GM23248 (cell line): Measurements from ENCODE around the gene ACTN2.

Experiments used
- EZH2 ChIP-seq: fragments of 200-600 bp; sonication (generic); IDR thresholded peaks from 2 replicates; pipeline ENCODE4 v1.6.1; 2018; ENCODE audit warnings: antibody characterized with exemption, mild to moderate bottlenecking; ENCODE audit not compliant: insufficient read depth, poor library complexity, severe bottlenecking
- EZH2phosphoT487 ChIP-seq: fragments of 200-600 bp; sonication (generic); IDR thresholded peaks from 2 replicates; pipeline ENCODE4 v1.6.1; 2018; ENCODE audit warnings: antibody characterized with exemption, moderate library complexity, mild to moderate bottlenecking, low read depth; ENCODE audit not compliant: insufficient read depth

DNA sequence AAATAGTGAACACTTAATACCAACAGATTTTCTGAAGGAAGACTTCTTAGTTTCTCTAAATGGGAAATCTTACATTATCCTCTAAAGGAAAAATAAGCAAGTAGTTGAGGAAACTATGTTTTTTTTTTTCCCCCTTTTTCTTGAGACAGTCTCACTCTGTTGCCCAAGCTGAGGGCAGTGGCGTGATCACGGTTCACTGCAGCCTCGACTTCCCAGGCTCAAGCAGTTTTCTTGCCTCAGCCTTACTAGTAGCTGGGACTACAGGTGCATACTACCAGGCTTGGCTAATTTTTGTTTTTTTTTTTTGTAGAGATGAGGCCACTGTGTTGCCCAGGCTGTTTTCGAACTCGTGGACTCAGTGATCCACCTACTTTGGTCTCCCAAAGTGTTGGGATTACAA is 112.7 kb downstream of the ACTN2 start:
- TF ChIP-seq EZH2 (no peak), EZH2phosphoT487 (no peak)
